ENCODE data around the gene EIF1B. TPM values are rescaled to one million over a fixed set of nuclear protein-coding genes. Genes with fewer than 3 reads are reported as not detected.

Gene EIF1B
- total and polyA plus RNA-seq, 10 donors: 45.8 to 82.9 (median 52.6) TPM

- no peak for DNase-seq
- no peak overlapping the region for H3K4me3 ChIP-seq
- intact Hi-C loops (cut with DNase I; ENCODE audit: low total_unique reads): no loop called here
- TF ChIP-seq, protein P1, sequence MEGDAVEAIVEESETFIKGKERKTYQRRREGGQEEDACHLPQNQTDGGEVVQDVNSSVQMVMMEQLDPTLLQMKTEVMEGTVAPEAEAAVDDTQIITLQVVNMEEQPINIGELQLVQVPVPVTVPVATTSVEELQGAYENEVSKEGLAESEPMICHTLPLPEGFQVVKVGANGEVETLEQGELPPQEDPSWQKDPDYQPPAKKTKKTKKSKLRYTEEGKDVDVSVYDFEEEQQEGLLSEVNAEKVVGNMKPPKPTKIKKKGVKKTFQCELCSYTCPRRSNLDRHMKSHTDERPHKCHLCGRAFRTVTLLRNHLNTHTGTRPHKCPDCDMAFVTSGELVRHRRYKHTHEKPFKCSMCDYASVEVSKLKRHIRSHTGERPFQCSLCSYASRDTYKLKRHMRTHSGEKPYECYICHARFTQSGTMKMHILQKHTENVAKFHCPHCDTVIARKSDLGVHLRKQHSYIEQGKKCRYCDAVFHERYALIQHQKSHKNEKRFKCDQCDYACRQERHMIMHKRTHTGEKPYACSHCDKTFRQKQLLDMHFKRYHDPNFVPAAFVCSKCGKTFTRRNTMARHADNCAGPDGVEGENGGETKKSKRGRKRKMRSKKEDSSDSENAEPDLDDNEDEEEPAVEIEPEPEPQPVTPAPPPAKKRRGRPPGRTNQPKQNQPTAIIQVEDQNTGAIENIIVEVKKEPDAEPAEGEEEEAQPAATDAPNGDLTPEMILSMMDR (IDR thresholded peaks at IDR 0.05 in 8 of 11, conservative IDR thresholded peaks at IDR 0.05 in 3 of 11): no peak
- TF ChIP-seq POLR2A (IDR thresholded peaks at IDR 0.05): no peak
- H3K27ac ChIP-seq: no peak overlapping the region
- H3K4me1 ChIP-seq: no peaks in the 10 kb centered on the region
- WGBS, 5 donors: 84 to 97% (median 89%) methylated on average over 4 of the region's 4 CpGs
- no peaks in the 10 kb centered on the region for H3K36me3 ChIP-seq
- H3K9me3 ChIP-seq: no peaks in the 10 kb centered on the region
- no peaks in the 10 kb centered on the region for H3K27me3 ChIP-seq (replicated peaks in 1 of 7)
Measured at GRCh38 chr3:40333852-40334251, 24.3 kb downstream of the EIF1B start.

- H3K27me3 ChIP-seq (replicated peaks in 1 of 7): no peaks in the 10 kb centered on the region
- no peak overlapping the region for H3K27ac ChIP-seq
- H3K36me3 ChIP-seq: no peaks in the 10 kb centered on the region
- WGBS, 5 donors: 70 to 82% (median 79%) methylated on average over 1 of the region's 1 CpG
- no peaks in the 10 kb centered on the region for H3K9me3 ChIP-seq
- H3K4me3 ChIP-seq: no peak overlapping the region
- TF ChIP-seq POLR2AphosphoS5 (IDR thresholded peaks at IDR 0.05) (no peak), POLR2A (IDR thresholded peaks at IDR 0.05) (no peak)
- TF ChIP-seq, protein P1 (IDR thresholded peaks at IDR 0.05 in 8 of 11, conservative IDR thresholded peaks at IDR 0.05 in 3 of 11): no peak
- H3K4me1 ChIP-seq: no peaks in the 10 kb centered on the region
- DNase-seq: no peak
- intact Hi-C loops (cut with DNase I; ENCODE audit: low total_unique reads): no loop called here
Measured at GRCh38 chr3:40336101-40336500, 26.6 kb downstream of the EIF1B start.

DNA sequence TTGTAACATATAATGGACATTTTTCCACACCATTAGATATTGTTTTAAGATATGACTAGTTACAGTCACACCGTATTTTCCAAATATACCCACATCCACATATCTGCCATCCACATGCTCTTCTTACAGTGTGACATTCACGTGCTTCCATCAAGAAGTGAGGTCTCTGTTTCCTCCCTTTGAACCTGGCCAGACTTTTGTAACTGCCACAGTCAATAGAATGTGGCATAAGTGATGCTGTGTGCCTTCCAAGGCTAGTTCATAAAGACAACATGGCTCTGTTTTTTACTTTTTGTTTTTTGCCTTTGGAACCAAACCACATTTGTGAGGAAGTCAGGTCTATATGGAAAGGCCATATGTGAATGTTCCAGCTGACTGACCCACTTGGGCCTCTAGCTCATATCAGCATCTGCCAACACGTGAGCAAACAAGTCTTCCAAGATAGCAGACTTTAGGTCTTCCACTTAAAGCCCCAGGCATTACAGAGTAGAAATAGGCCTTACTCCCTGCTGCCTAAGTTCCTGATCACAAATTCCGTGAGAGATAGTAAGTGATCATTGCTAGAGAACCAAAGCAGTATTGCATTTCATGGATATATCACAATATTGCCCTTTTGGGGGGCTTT, 27.1 kb downstream of the EIF1B start:
- 80 to 90% (median 85%) methylated on average over 4 of the region's 4 CpGs for WGBS, 5 donors
- no peaks in the 10 kb centered on the region for H3K4me1 ChIP-seq
- intact Hi-C loops (cut with DNase I; ENCODE audit: low total_unique reads): no loop called here

More for the DNA sequence above, 27.1 kb downstream of the EIF1B start:
- Histone ChIP-seq H3K9me3 (no peaks in the 10 kb centered on the region), H3K4me3 (no peak overlapping the region), H3K27me3 (replicated peaks in 1 of 7) (no peaks in the 10 kb centered on the region), H3K36me3 (no peaks in the 10 kb centered on the region), H3K27ac (no peak overlapping the region)
- no peak for DNase-seq
- TF ChIP-seq POLR2AphosphoS5 (IDR thresholded peaks at IDR 0.05): no peak
- TF ChIP-seq, protein P1 (IDR thresholded peaks at IDR 0.05 in 8 of 11, conservative IDR thresholded peaks at IDR 0.05 in 3 of 11): no peak
- TF ChIP-seq POLR2A (IDR thresholded peaks at IDR 0.05): no peak

Data from spleen (tissue), 11 donors.